Measurements from ENCODE around the gene C14orf119.

The C14orf119 gene
- total RNA-seq: 6.4 to 17.8 (median 12.6) reads per million in 4 donors

GRCh38 chr14:23095196-23096108 is at the start of gene C14orf119:
Gene C14orf119 (plus strand): TSS chr14:23095505. CDS start chr14:23097659, 2,154 bp downstream.
- DNase-seq: peak; percentile 97 to 100 (median 99)

GRCh38 chr14:23047034-23047634 is 48.2 kb upstream of the C14orf119 start:
- DNase-seq: no peak

- DNase-seq: no peak
Measured at GRCh38 chr14:23047751-23048693, 47.3 kb upstream of the C14orf119 start.

GRCh38 chr14:23049011-23049410 is 46.3 kb upstream of the C14orf119 start:
- DNase-seq: no peak

- DNase-seq: no peak
Measured at GRCh38 chr14:23051141-23052057, 43.9 kb upstream of the C14orf119 start.

- DNase-seq: no peak
Measured at GRCh38 chr14:23052182-23052623, 43.1 kb upstream of the C14orf119 start.

- DNase-seq: no peak
Measured at GRCh38 chr14:23052671-23053070, 42.6 kb upstream of the C14orf119 start.

GRCh38 chr14:23053426-23053825 is 41.9 kb upstream of the C14orf119 start:
- no peak for DNase-seq

GRCh38 chr14:23054000-23054811 is 41.1 kb upstream of the C14orf119 start:
- no peak for DNase-seq

- DNase-seq: no peak
Measured at GRCh38 chr14:23055147-23055550, 40.2 kb upstream of the C14orf119 start.

- no peak for DNase-seq
Measured at GRCh38 chr14:23055621-23056144, 39.6 kb upstream of the C14orf119 start.

- DNase-seq: peak; percentile 46 to 65 (median 58)
Measured at GRCh38 chr14:23056145-23056955, 39.0 kb upstream of the C14orf119 start.

- DNase-seq: peak; percentile 51 to 70 (median 64)
Measured at GRCh38 chr14:23056956-23057756, 38.1 kb upstream of the C14orf119 start, which contains the start of gene CDH24. Gene CDH24 (minus strand): TSS chr14:23057520. CDS start chr14:23055733, 1,787 bp downstream.

GRCh38 chr14:23057757-23058653 is 37.3 kb upstream of the C14orf119 start:
- DNase-seq: peak; percentile 69 to 86 (median 79)

- no peak for DNase-seq
Measured at GRCh38 chr14:23058654-23059504, 36.4 kb upstream of the C14orf119 start.

GRCh38 chr14:23060536-23061260 is 34.6 kb upstream of the C14orf119 start:
- DNase-seq: no peak

Data from T-helper 1 cell (primary cell).